ENCODE results near the gene ACTC1. TPM values are rescaled to one million over a fixed set of nuclear protein-coding genes. Genes with fewer than 3 reads are reported as not detected.
"Not testable (repeated sequence)": the region's sequence is repeated elsewhere in the genome, so short reads cannot be mapped to it uniquely, and the experiment has no call there.

The ACTC1 gene
- total and polyA plus RNA-seq, 11 donors = 1,898 to 17,901 (median 12,542) TPM

GRCh38 chr15:34812369-34812768 lies 17.0 kb upstream of the ACTC1 start:
- H3K9me3 ChIP-seq = peaks cover 0 to 2% (median 0%) of the 10 kb centered on the region in 12 donors
- intact Hi-C loops (cut with DNase I) = no loop called here
- 64 to 73% (median 67%) methylated on average over 1 of the region's 1 CpG for WGBS, 4 donors
- DNase-seq (no peak), ATAC-seq (no peak)
- H3K27ac ChIP-seq = peak overlapping the region in 1 of 12 donors; percentile 17
- no peak overlapping the region for H3K4me3 ChIP-seq
- peaks cover 0 to 15% (median 3%) of the 10 kb centered on the region in 12 donors for H3K4me1 ChIP-seq
- no peak for TF ChIP-seq CTCF (IDR thresholded peaks at IDR 0.05)
- no peak for TF ChIP-seq POLR2A (IDR thresholded peaks at IDR 0.05)
- no peaks in the 10 kb centered on the region for H3K36me3 ChIP-seq
- H3K27me3 ChIP-seq = no peaks in the 10 kb centered on the region

- Histone ChIP-seq H3K36me3 (no peaks in the 10 kb centered on the region), H3K27me3 (no peaks in the 10 kb centered on the region), H3K4me1 (peaks cover 0 to 15% (median 3%) of the 10 kb centered on the region in 12 donors), H3K27ac (peak overlapping the region in 5 of 12 donors; percentile 28 to 54 (median 41)), H3K9me3 (peaks cover 0 to 6% (median 0%) of the 10 kb centered on the region in 12 donors), H3K4me3 (no peak overlapping the region)
- TF ChIP-seq POLR2A (IDR thresholded peaks at IDR 0.05) (no peak), CTCF (IDR thresholded peaks at IDR 0.05) (no peak)
- WGBS, 4 donors = 62 to 68% (median 62%) methylated on average over 5 of the region's 5 CpGs
- intact Hi-C loops (cut with DNase I) = no loop called here
- peak in 3 of 4 donors; percentile 44 to 85 (median 55) for ATAC-seq
- DNase-seq = peak in 1 of 5 donors; percentile 42
Measured at GRCh38 chr15:34810443-34811129, 15.2 kb upstream of the ACTC1 start.

- Histone ChIP-seq H3K27me3 (no peaks in the 10 kb centered on the region), H3K27ac (no peak overlapping the region), H3K4me3 (no peak overlapping the region), H3K4me1 (peaks cover 0 to 23% (median 4%) of the 10 kb centered on the region in 12 donors), H3K36me3 (no peaks in the 10 kb centered on the region), H3K9me3 (peaks cover 0 to 6% (median 0%) of the 10 kb centered on the region in 12 donors)
- ATAC-seq (no peak), DNase-seq (no peak)
- intact Hi-C loops (cut with DNase I) = loop anchor here in 1 of 10 donors (10.0 kb wide), 1 partner anchor 96 kb away; no protein-coding TSS in a partner anchor
- WGBS, 4 donors = 76 to 83% (median 76%) methylated on average over 3 of the region's 3 CpGs
- TF ChIP-seq POLR2A (IDR thresholded peaks at IDR 0.05) = no peak
- TF ChIP-seq CTCF (IDR thresholded peaks at IDR 0.05) = no peak
Measured at GRCh38 chr15:34809186-34809585, 13.8 kb upstream of the ACTC1 start.

- intact Hi-C loops (cut with DNase I) = loop anchor here in 1 of 10 donors (10.0 kb wide), 1 partner anchor 97 kb away; no protein-coding TSS in a partner anchor
- H3K36me3 ChIP-seq = no peaks in the 10 kb centered on the region
- 93 to 96% (median 93%) methylated on average over 3 of the region's 3 CpGs for WGBS, 4 donors
- H3K27ac ChIP-seq = no peak overlapping the region
- no peak overlapping the region for H3K4me3 ChIP-seq
- peaks cover 0 to 6% (median 0%) of the 10 kb centered on the region in 12 donors for H3K9me3 ChIP-seq
- no peak for TF ChIP-seq CTCF (IDR thresholded peaks at IDR 0.05)
- no peak for TF ChIP-seq POLR2A (IDR thresholded peaks at IDR 0.05)
- no peaks in the 10 kb centered on the region for H3K27me3 ChIP-seq
- ATAC-seq (peak in 1 of 4 donors; percentile 34), DNase-seq (no peak)
- peaks cover 0 to 14% (median 3%) of the 10 kb centered on the region in 12 donors for H3K4me1 ChIP-seq
Measured at GRCh38 chr15:34808016-34808415, 12.7 kb upstream of the ACTC1 start.

GRCh38 chr15:34807241-34807640 lies 11.9 kb upstream of the ACTC1 start:
- not testable (repeated sequence) for H3K27ac ChIP-seq, ATAC-seq, H3K9me3 ChIP-seq, DNase-seq, H3K4me3 ChIP-seq, H3K4me1 ChIP-seq, H3K27me3 ChIP-seq, H3K36me3 ChIP-seq
- 82 to 86% (median 84%) methylated on average over 8 of the region's 8 CpGs for WGBS, 4 donors
- intact Hi-C loops (cut with DNase I) = loop anchor here in 1 of 10 donors (10.0 kb wide), 1 partner anchor 98 kb away; no protein-coding TSS in a partner anchor
